SK-N-SH (cell line): ENCODE measurements around the gene PTGIR.

ENCODE experiments used
- CTCF ChIP-seq: fragments of 200-600 bp; sonication (generic); IDR thresholded peaks from 2 replicates; pipeline ENCODE4 v1.6.1; 2017; ENCODE audit warnings: antibody characterized with exemption, mild to moderate bottlenecking, moderate library complexity
- EZH2phosphoT487 ChIP-seq: fragments of 200-600 bp; sonication (generic); IDR thresholded peaks from 2 replicates; pipeline ENCODE4 v1.6.1; 2017; ENCODE audit warnings: low read depth, mixed run types, mild to moderate bottlenecking, antibody characterized with exemption, moderate library complexity, borderline replicate concordance
- GABPA ChIP-seq: IDR thresholded peaks from 2 replicates; pipeline ENCODE4 v1.4.0; 2012; ENCODE audit warnings: low read depth, mild to moderate bottlenecking
- IRF3 ChIP-seq: fragments of 150-350 bp; IDR thresholded peaks from 2 replicates; pipeline ENCODE4 v1.6.1; 2016; ENCODE audit warnings: mild to moderate bottlenecking, low read depth, low read length
- NRF1 ChIP-seq: IDR thresholded peaks from 2 replicates; pipeline ENCODE4 v1.6.1; 2012; ENCODE audit warnings: low read depth, mild to moderate bottlenecking, low read length
- TEAD4 ChIP-seq: IDR thresholded peaks from 2 replicates; pipeline ENCODE4 v1.4.0; 2012; ENCODE audit warnings: mild to moderate bottlenecking, borderline replicate concordance; ENCODE audit not compliant: insufficient read depth
- USF2 ChIP-seq: fragments of 150-350 bp; IDR thresholded peaks from 2 replicates; pipeline ENCODE4 v1.6.1; 2017; ENCODE audit warnings: antibody characterized with exemption, low read length, low read depth, borderline replicate concordance
- ZBTB33 ChIP-seq: IDR thresholded peaks from 2 replicates; pipeline ENCODE4 v1.4.0; 2012; ENCODE audit warnings: low read depth, borderline replicate concordance

- TF ChIP-seq CTCF = no peak
- no peak for TF ChIP-seq GABPA
- TF ChIP-seq USF2 = no peak
- no peak for TF ChIP-seq ZBTB33
- no peak for TF ChIP-seq EZH2phosphoT487
- TF ChIP-seq NRF1 = no peak
- no peak for TF ChIP-seq IRF3
- no peak for TF ChIP-seq TEAD4
Measured at GRCh38 chr19:46620267-46620666, 4.6 kb downstream of the PTGIR start.
